Measurements from ENCODE around the gene NTPCR.

- no peak for TF ChIP-seq CTCF (IDR thresholded peaks at IDR 0.05)
- no peak for TF ChIP-seq HOXA7 (CRISPR knock-in tag; IDR thresholded peaks at IDR 0.05)
- no peak for TF ChIP-seq JUN (IDR thresholded peaks at IDR 0.05)
- TF ChIP-seq ZSCAN20 (CRISPR knock-in tag; IDR thresholded peaks at IDR 0.05): no peak
- TF ChIP-seq SMC3 (IDR thresholded peaks at IDR 0.05): no peak
- TF ChIP-seq ELK1 (IDR thresholded peaks at IDR 0.05; ENCODE audit: low read depth, low read length): no peak
- TF ChIP-seq USF2 (IDR thresholded peaks at IDR 0.05): no peak
- no peak for TF ChIP-seq RCOR1 (IDR thresholded peaks at IDR 0.05; ENCODE audit: low read depth, low read length)
- no peak for TF ChIP-seq REST (IDR thresholded peaks at IDR 0.05)
- no peak for TF ChIP-seq EP300 (IDR thresholded peaks at IDR 0.05)
- TF ChIP-seq CBX2 (IDR thresholded peaks at IDR 0.05; ENCODE audit: borderline replicate concordance, low read depth): no peak
- TF ChIP-seq HMGXB4 (CRISPR knock-in tag; IDR thresholded peaks at IDR 0.05; ENCODE audit: borderline replicate concordance): no peak
Measured at GRCh38 chr1:232970508-232970907, 20.1 kb downstream of the NTPCR start.
